A375 (cell line): ENCODE measurements around the gene ZG16B. TPM values are rescaled to one million over a fixed set of nuclear protein-coding genes. Genes with fewer than 3 reads are reported as not detected.

ENCODE experiments used
- small RNA-seq: library from RNA; depleted of rRNA; stranded (forward); fragments of <200 nt; gene quantifications from one replicate; pipeline ENCODE3, GENCODE V24; 2014
- total RNA-seq: library from RNA; depleted of rRNA; stranded (reverse); fragments of >200 nt; shearing (Covaris generic); gene quantifications from 2 replicates; pipeline ENCODE4 v1.2.3, GENCODE V29; 2014; rRNA removed

ZG16B gene, protein sequence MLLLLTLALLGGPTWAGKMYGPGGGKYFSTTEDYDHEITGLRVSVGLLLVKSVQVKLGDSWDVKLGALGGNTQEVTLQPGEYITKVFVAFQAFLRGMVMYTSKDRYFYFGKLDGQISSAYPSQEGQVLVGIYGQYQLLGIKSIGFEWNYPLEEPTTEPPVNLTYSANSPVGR
- total RNA-seq, result 0.45 TPM in 1 of 2 replicates, not detected in the other

DNA sequence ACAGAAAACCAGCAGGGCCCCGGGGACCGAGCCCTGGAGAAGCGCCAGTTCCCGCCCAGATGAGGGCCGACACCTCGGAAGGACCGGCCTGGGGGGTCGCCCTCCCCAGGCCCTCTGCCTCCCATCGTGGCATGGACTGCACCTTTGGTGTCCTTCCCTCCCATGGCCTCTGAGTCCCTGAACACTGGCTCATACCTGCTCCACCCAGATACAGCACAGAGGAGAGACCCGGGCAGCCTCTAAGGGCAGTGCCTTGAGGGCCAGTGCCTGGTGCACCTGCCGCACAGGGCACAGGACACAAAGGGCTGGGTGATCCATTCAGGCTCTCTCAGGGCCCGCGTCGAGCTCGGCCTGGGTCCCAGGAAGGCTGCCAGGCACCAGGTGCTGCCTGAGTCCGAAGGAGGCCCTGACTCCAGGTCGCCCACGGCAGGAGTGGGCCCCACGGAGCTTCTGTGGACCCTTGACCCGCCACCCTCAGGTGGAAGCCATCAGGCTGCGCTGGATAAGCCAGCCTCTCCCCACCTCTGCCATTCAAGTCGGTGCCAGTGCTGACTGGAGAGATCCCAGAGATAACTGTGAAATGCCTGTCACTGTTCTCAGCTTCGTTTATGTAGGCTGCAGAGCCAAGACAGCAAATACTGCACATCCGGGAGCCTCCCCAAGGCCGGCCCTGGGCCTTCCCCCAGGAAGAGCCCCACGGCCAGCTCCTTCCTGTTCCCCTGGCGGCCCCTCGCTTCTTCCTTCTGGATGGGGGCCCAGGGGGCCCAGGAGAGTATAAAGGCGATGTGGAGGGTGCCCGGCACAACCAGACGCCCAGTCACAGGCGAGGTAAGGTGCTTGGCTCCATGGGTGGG lies at the start of gene ZG16B:
Gene ZG16B, plus strand, starts transcription at position 803 of the 854 bp plus-strand sequence. CDS start 139 bp downstream, outside the sequence.

GRCh38 chr16:2787406-2787805 lies 42.7 kb upstream of the ZG16B start, which contains the start of gene PRSS33:
TSS of gene PRSS33 (minus strand) at chr16:2787560. CDS start at chr16:2786547, 1,013 bp downstream.

DNA sequence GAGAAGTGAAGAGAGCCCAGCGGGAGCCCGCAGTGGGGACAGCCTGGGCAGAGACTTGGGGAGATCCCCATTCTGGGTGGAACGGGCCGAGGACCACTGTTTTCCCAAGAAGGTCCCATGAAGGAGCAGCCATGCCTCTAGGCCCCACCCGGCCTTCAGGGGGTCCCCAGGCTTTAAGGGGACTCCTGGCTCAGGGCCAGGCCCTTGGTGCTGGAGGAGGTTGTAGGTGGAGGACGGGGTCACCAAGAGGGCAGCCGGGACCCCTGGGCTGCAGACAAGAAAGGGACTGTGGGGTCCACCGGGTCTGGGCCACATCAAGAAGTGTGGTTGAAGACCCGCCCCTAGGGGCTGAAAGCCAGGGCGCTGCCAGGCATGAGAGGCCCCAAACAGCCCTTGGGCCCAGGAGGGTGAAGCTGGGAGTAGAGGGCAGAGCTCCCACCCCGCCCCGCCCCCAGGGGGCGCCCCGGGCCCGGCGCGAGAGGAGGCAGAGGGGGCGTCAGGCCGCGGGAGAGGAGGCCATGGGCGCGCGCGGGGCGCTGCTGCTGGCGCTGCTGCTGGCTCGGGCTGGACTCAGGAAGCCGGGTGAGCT lies 13.3 kb upstream of the ZG16B start, which contains the start of gene PRSS21:
Gene PRSS21, plus strand, starts transcription at position 487 of the 589 bp plus-strand sequence. Its CDS starts 32 bp downstream, at position 519.

GRCh38 chr16:2857451-2858244 lies 27.5 kb downstream of the ZG16B start, which contains the start of gene PRSS22:
TSS of gene PRSS22 (minus strand) at chr16:2858170. CDS start at chr16:2858104, 66 bp downstream.

Small RNA genes lying within 50 kb of the gene (small RNA-seq; reads per million reads assigned to genes)
- gene SNORA3C, result not detected

Other genes starting within 250 kb of the ZG16B start
- 37.5 and 40.6 TPM in 2 replicates for gene KCTD5, start 147.8 kb upstream of the ZG16B start, total RNA-seq
- gene PRSS27, start 110.1 kb upstream of the ZG16B start, total RNA-seq, result 0.64 and 1.5 TPM in 2 replicates
- 99.8 and 114 TPM in 2 replicates for gene SRRM2, start 77.7 kb upstream of the ZG16B start, total RNA-seq
- gene ELOB, start 53.0 kb upstream of the ZG16B start, total RNA-seq, result 281 and 333 TPM in 2 replicates
- gene PRSS33, start 42.7 kb upstream of the ZG16B start, total RNA-seq, result 12.7 and 14.9 TPM in 2 replicates
- gene PRSS41, start 31.8 kb upstream of the ZG16B start, total RNA-seq, result not detected in 2 replicates
- gene PRSS21, start 13.1 kb upstream of the ZG16B start, total RNA-seq, result not detected in 2 replicates
- not detected in 2 replicates for gene PRSS22, start 27.9 kb downstream of the ZG16B start, total RNA-seq
- 68.2 and 79.2 TPM in 2 replicates for gene FLYWCH2, start 52.9 kb downstream of the ZG16B start, total RNA-seq
- 41.3 and 52.4 TPM in 2 replicates for gene FLYWCH1, start 81.6 kb downstream of the ZG16B start, total RNA-seq
- 2.4 and 4.1 TPM in 2 replicates for gene KREMEN2, start 134.0 kb downstream of the ZG16B start, total RNA-seq
- gene PAQR4, start 139.0 kb downstream of the ZG16B start, total RNA-seq, result 53.7 and 63.3 TPM in 2 replicates
- 43.6 and 56.7 TPM in 2 replicates for gene PKMYT1, start 150.1 kb downstream of the ZG16B start, total RNA-seq
- not detected in 2 replicates for gene CLDN9, start 182.6 kb downstream of the ZG16B start, total RNA-seq
- gene CLDN6, start 187.9 kb downstream of the ZG16B start, total RNA-seq, result not detected in 2 replicates
- 716 and 822 TPM in 2 replicates for gene TNFRSF12A, start 190.1 kb downstream of the ZG16B start, total RNA-seq
- 126 and 144 TPM in 2 replicates for gene HCFC1R1, start 193.6 kb downstream of the ZG16B start, total RNA-seq
- gene THOC6, start 193.7 kb downstream of the ZG16B start, total RNA-seq, result 63.8 and 65.4 TPM in 2 replicates
- gene BICDL2, start 206.6 kb downstream of the ZG16B start, total RNA-seq, result not detected in 2 replicates
- 0.16 and 0.75 TPM in 2 replicates for gene MMP25, start 216.3 kb downstream of the ZG16B start, total RNA-seq
- gene IL32, start 235.3 kb downstream of the ZG16B start, total RNA-seq, result 2.2 TPM in 1 of 2 replicates, not detected in the other